ENCODE data around the gene SLX9. TPM values are rescaled to one million over a fixed set of nuclear protein-coding genes. Genes with fewer than 3 reads are reported as not detected.

Gene SLX9
- total and polyA plus RNA-seq, 7 experiments from 2014 or later = 13.2 to 46.4 (median 19.2) TPM

DNA sequence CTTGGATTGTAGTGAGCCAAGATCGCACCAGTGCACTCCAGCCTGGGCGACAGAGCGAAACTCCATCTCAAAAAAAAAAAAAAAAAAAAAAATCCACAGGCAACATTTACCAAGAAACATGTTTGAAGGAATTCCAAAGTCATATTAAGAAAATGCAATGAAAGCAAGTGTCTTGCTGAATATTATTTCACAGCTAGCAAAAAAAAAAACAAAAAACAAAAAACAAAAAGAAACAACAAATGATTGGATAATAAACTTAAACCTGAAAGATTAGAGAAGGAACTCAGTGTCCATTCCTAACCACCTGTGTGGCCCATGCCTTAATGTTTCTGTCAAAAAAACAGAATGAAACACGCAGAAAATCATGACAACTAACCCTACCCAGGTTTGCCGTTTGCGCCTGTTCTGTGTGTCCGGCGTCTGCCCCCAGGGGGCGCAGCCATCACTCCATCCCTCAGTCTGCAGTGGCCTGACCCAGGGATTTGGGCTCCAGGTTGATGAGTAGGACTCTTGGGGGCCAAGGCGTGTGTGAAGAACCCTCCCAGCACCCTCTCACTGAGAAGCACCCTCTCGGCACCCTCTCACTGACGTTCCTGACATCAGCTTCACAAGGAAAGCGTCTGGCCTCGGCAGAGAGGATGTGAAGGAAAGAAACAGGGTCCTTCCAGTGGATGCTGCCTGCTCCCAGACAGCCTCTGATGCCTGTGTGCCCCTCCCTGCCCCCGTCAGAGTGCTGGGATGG is 47.1 kb upstream of the SLX9 start:
- POLR2A ChIA-PET = interaction anchor here (0.6 to 9.2 kb wide), 11 partner anchors 9 to 184 kb away, joined by 3 to 104 read pairs (median 5); no protein-coding TSS in a partner anchor
- peaks cover 13 to 22% (median 16%) of the 10 kb centered on the region in 7 donors for H3K4me1 Mint-ChIP-seq
- Histone ChIP-seq H3K9me3 (ENCODE audit: control insufficient read depth in 2 of 3, low read length in 3 of 3) (no peaks in the 10 kb centered on the region), H3K27me3 (ENCODE audit: control insufficient read depth in 2 of 2, insufficient read depth in 2 of 2, low read length in 2 of 2) (no peaks in the 10 kb centered on the region), H3K36me3 (ENCODE audit: control insufficient read depth in 2 of 3, insufficient read depth in 3 of 3, low read length in 3 of 3) (peaks cover 0 to 89% (median 35%) of the 10 kb centered on the region in 3 experiments), H3K27ac (ENCODE audit: low read depth, low read length) (peak overlapping the region; percentile 21), H3K4me1 (ENCODE audit: control insufficient read depth in 2 of 2, insufficient read depth in 2 of 2, low read length in 2 of 2) (peaks cover 7 to 11% of the 10 kb centered on the region in 2 donors), H3K4me3 (ENCODE audit: low read length) (no peak overlapping the region)
- CTCF ChIA-PET = interaction anchor here (0.6 to 8.4 kb wide), 15 partner anchors 10 to 191 kb away, joined by 3 to 95 read pairs (median 4); partner anchors contain the start of gene UBE2G2
- no peaks in the 10 kb centered on the region for H3K9me3 Mint-ChIP-seq
- peaks cover 0 to 9% (median 8%) of the 10 kb centered on the region in 5 donors for H3K36me3 Mint-ChIP-seq
- DNase-seq (peak; percentile 59 to 80 (median 76)), ATAC-seq (peak; percentile 82)
- peak overlapping the region in 8 of 9 donors; percentile 61 to 89 (median 79) for H3K27ac Mint-ChIP-seq
- no peak overlapping the region for H3K4me3 Mint-ChIP-seq
- no peaks in the 10 kb centered on the region for H3K27me3 Mint-ChIP-seq
- intact Hi-C loops (cut with micrococcal nuclease) = loop anchor here (1.0 to 5.0 kb wide), 7 partner anchors 19 to 236 kb away; partner anchors contain the start of gene UBE2G2 (in 2 of the 2)

DNA sequence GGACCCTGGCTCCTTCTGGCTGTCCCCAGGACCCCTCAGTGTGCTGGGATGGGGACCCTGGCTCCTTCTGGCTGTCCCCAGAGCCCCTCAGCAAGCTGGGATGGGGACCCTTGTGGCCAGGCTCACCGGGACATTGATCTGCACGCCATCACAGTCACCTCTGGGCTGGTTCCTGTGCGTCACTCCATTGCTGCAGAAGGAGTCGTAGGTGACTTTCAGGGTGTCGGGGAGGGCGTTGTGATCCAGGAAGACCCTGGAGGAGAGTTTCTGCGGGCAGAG is 46.6 kb upstream of the SLX9 start:
- peak overlapping the region in 6 of 9 donors; percentile 38 to 95 (median 72) for H3K27ac Mint-ChIP-seq
- no peak for DNase-seq

DNA sequence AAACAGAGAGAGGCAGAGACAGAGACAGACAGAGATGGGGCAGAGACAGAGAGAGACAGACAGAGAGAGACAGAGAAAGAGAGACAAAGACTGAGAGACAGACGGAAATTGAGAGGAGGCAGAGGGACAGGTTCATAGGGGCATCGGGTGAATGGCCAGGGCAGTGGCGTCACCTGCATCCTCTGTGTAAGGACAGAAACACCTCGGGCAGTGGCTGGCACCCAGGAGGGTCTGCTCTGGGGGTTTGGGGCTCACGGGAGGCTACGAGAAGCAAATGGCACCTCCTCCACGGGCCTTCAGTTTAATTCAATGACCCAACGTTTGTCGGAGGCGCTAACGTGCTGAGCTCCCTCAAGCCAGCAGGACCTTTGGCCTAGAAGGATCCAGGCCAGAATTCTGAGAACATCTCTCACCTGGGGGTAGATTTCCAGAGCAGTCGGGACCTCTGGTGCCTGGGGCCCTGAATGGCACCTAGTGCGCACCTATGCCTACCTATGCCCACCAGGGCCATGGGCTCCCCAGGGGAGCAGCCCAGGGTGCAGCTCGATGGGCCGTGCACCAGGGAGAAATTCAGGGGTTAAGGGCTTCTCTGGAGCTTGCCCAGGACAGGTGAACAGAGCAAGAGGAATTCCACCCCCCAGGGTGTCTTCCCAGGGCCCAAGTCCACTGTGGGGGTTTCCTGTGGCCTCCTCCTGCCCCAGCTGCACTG is 45.7 kb upstream of the SLX9 start:
- H3K4me3 Mint-ChIP-seq = no peak overlapping the region
- Histone ChIP-seq H3K9me3 (ENCODE audit: control insufficient read depth in 2 of 3, low read length in 3 of 3) (no peaks in the 10 kb centered on the region), H3K27me3 (ENCODE audit: control insufficient read depth in 2 of 2, insufficient read depth in 2 of 2, low read length in 2 of 2) (no peaks in the 10 kb centered on the region), H3K36me3 (ENCODE audit: control insufficient read depth in 2 of 3, insufficient read depth in 3 of 3, low read length in 3 of 3) (peaks cover 9 to 89% (median 38%) of the 10 kb centered on the region in 3 experiments), H3K4me3 (ENCODE audit: low read length) (no peak overlapping the region), H3K27ac (ENCODE audit: low read depth, low read length) (peak overlapping the region; percentile 7), H3K4me1 (ENCODE audit: control insufficient read depth in 2 of 2, insufficient read depth in 2 of 2, low read length in 2 of 2) (peaks cover 7 to 11% of the 10 kb centered on the region in 2 donors)
- intact Hi-C loops (cut with micrococcal nuclease) = loop anchor here (2.0 to 5.0 kb wide), 3 partner anchors 33 to 235 kb away; partner anchors contain the start of gene UBE2G2 (in 1 of the 2)
- H3K4me1 Mint-ChIP-seq = peaks cover 13 to 27% (median 19%) of the 10 kb centered on the region in 7 donors
- H3K9me3 Mint-ChIP-seq = no peaks in the 10 kb centered on the region
- H3K27me3 Mint-ChIP-seq = no peaks in the 10 kb centered on the region
- POLR2A ChIA-PET = interaction anchor here (0.8 to 9.2 kb wide), 9 partner anchors 13 to 231 kb away, joined by 3 to 104 read pairs (median 6); no protein-coding TSS in a partner anchor
- H3K27ac Mint-ChIP-seq = peak overlapping the region; percentile 29 to 95 (median 68)
- peaks cover 0 to 15% (median 12%) of the 10 kb centered on the region in 5 donors for H3K36me3 Mint-ChIP-seq
- CTCF ChIA-PET = interaction anchor here (0.8 to 8.4 kb wide), 10 partner anchors 10 to 48 kb away, joined by 3 to 95 read pairs (median 6); no protein-coding TSS in a partner anchor
- no peak for DNase-seq
- no peak for ATAC-seq

More for the DNA sequence above, 46.6 kb upstream of the SLX9 start:
- H3K36me3 Mint-ChIP-seq = peaks cover 0 to 10% (median 9%) of the 10 kb centered on the region in 5 donors
- CTCF ChIA-PET = interaction anchor here (0.6 to 8.4 kb wide), 11 partner anchors 10 to 45 kb away, joined by 3 to 95 read pairs (median 6); no protein-coding TSS in a partner anchor
- no peak overlapping the region for H3K4me3 Mint-ChIP-seq
- POLR2A ChIA-PET = interaction anchor here (0.8 to 9.2 kb wide), 9 partner anchors 14 to 232 kb away, joined by 3 to 104 read pairs (median 5); no protein-coding TSS in a partner anchor
- H3K27me3 ChIP-seq (ENCODE audit: control insufficient read depth in 2 of 2, insufficient read depth in 2 of 2, low read length in 2 of 2) = no peaks in the 10 kb centered on the region
- H3K4me3 ChIP-seq (ENCODE audit: low read length) = no peak overlapping the region
- intact Hi-C loops (cut with micrococcal nuclease) = loop anchor here (2.0 to 5.0 kb wide), 3 partner anchors 34 to 236 kb away; partner anchors contain the start of gene UBE2G2 (in 1 of the 2)
- H3K36me3 ChIP-seq (ENCODE audit: control insufficient read depth in 2 of 3, insufficient read depth in 3 of 3, low read length in 3 of 3) = peaks cover 3 to 89% (median 40%) of the 10 kb centered on the region in 3 experiments
- H3K27ac ChIP-seq (ENCODE audit: low read depth, low read length) = peak overlapping the region; percentile 7
- no peaks in the 10 kb centered on the region for H3K27me3 Mint-ChIP-seq
- peaks cover 7 to 11% of the 10 kb centered on the region in 2 donors for H3K4me1 ChIP-seq (ENCODE audit: control insufficient read depth in 2 of 2, insufficient read depth in 2 of 2, low read length in 2 of 2)
- H3K9me3 Mint-ChIP-seq = no peaks in the 10 kb centered on the region
- H3K9me3 ChIP-seq (ENCODE audit: control insufficient read depth in 2 of 3, low read length in 3 of 3) = no peaks in the 10 kb centered on the region
- H3K4me1 Mint-ChIP-seq = peaks cover 13 to 23% (median 17%) of the 10 kb centered on the region in 7 donors
- no peak for ATAC-seq

DNA sequence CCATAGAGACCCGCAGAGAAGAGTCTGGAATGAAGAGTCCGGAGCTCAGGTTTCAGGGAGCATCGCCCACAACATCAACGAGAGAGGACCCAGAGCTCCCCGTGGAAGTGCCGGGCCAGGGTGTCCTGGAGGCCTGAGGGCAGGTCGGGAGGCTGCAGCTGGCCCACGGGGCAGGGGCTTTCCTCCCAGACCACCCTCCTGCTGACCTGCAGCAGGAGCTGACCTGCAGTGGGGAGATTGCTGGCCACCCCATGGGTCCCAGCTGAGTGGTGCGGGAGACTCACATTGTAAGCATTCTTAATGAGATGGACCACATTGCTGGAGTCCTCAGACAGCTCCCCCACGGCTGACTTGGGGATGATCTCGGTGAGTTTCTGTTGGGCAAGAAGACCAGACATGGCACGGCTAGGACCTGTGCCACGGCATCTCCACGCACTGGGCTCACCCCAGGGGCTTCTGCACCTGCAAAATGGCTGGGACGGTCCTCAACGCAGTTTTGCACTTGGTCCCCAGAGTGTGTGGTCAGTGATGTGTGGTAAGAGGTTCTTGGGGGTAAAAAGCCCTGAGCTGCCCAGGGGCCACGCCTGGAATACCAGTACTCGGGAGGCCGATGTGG is 45.0 kb upstream of the SLX9 start:
- peak overlapping the region in 5 of 9 donors; percentile 8 to 61 (median 25) for H3K27ac Mint-ChIP-seq
- intact Hi-C loops (cut with micrococcal nuclease) = loop anchor here in 1 of 2 donors (5.0 kb wide), 1 partner anchor 92 kb away; the partner anchor contains the start of gene UBE2G2

DNA sequence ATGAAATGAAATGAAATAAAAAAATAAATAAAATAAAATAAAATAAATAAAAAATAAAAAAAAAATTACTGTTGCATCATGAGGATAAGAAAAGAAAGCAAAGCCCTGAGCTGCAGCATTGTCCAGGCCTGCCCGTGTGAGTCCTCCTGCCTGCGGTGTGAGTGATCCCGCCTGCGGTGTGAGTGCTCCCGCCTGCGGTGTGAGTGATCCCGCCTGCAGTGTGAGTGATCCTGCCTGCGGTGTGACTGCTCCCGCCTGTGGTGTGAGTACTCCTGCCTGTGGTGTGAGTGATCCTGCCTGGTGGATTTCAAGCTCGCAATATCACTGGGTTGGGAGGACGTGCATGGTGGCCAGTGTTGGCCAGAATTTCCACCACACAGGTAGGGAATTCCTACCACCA is 44.0 kb upstream of the SLX9 start:
- Mint-ChIP-seq H3K27ac (peak overlapping the region in 5 of 9 donors; percentile 4 to 85 (median 62)), H3K27me3 (no peaks in the 10 kb centered on the region), H3K9me3 (no peaks in the 10 kb centered on the region), H3K4me1 (peaks cover 13 to 27% (median 19%) of the 10 kb centered on the region in 7 donors), H3K4me3 (no peak overlapping the region), H3K36me3 (peaks cover 0 to 26% (median 12%) of the 10 kb centered on the region in 5 donors)
- ChIA-PET CTCF (interaction anchor here (1.5 to 8.4 kb wide), 3 partner anchors 15 to 38 kb away, joined by 7 to 95 read pairs (median 9); no protein-coding TSS in a partner anchor), POLR2A (interaction anchor here (0.9 to 9.2 kb wide), 6 partner anchors 8 to 39 kb away, joined by 3 to 104 read pairs (median 22); no protein-coding TSS in a partner anchor)
- DNase-seq = no peak
- intact Hi-C loops (cut with micrococcal nuclease) = no loop called here
- Histone ChIP-seq H3K27me3 (ENCODE audit: control insufficient read depth in 2 of 2, insufficient read depth in 2 of 2, low read length in 2 of 2) (no peaks in the 10 kb centered on the region), H3K27ac (ENCODE audit: low read depth, low read length) (no peak overlapping the region), H3K4me3 (ENCODE audit: low read length) (no peak overlapping the region), H3K4me1 (ENCODE audit: control insufficient read depth in 2 of 2, insufficient read depth in 2 of 2, low read length in 2 of 2) (peaks cover 7 to 11% of the 10 kb centered on the region in 2 donors), H3K36me3 (ENCODE audit: control insufficient read depth in 2 of 3, insufficient read depth in 3 of 3, low read length in 3 of 3) (peaks cover 14 to 89% (median 40%) of the 10 kb centered on the region in 3 experiments), H3K9me3 (ENCODE audit: control insufficient read depth in 2 of 3, low read length in 3 of 3) (no peaks in the 10 kb centered on the region)
- ATAC-seq = no peak

More for the DNA sequence above, 45.0 kb upstream of the SLX9 start:
- Histone ChIP-seq H3K9me3 (ENCODE audit: control insufficient read depth in 2 of 3, low read length in 3 of 3) (no peaks in the 10 kb centered on the region), H3K4me3 (ENCODE audit: low read length) (no peak overlapping the region), H3K36me3 (ENCODE audit: control insufficient read depth in 2 of 3, insufficient read depth in 3 of 3, low read length in 3 of 3) (peaks cover 9 to 89% (median 42%) of the 10 kb centered on the region in 3 experiments), H3K4me1 (ENCODE audit: control insufficient read depth in 2 of 2, insufficient read depth in 2 of 2, low read length in 2 of 2) (peaks cover 7 to 11% of the 10 kb centered on the region in 2 donors), H3K27ac (ENCODE audit: low read depth, low read length) (no peak overlapping the region), H3K27me3 (ENCODE audit: control insufficient read depth in 2 of 2, insufficient read depth in 2 of 2, low read length in 2 of 2) (no peaks in the 10 kb centered on the region)
- no peak for ATAC-seq
- H3K4me1 Mint-ChIP-seq = peaks cover 13 to 27% (median 19%) of the 10 kb centered on the region in 7 donors
- H3K4me3 Mint-ChIP-seq = no peak overlapping the region
- CTCF ChIA-PET = interaction anchor here (1.3 to 8.4 kb wide), 5 partner anchors 11 to 39 kb away, joined by 3 to 95 read pairs (median 7); no protein-coding TSS in a partner anchor
- peaks cover 0 to 19% (median 12%) of the 10 kb centered on the region in 5 donors for H3K36me3 Mint-ChIP-seq
- no peaks in the 10 kb centered on the region for H3K27me3 Mint-ChIP-seq
- H3K9me3 Mint-ChIP-seq = no peaks in the 10 kb centered on the region
- POLR2A ChIA-PET = interaction anchor here (1.0 to 9.2 kb wide), 6 partner anchors 12 to 95 kb away, joined by 5 to 104 read pairs (median 18); no protein-coding TSS in a partner anchor
- no peak for DNase-seq
